K562 (cell line): ENCODE results near the gene HEPHL1. TPM values are rescaled to one million over a fixed set of nuclear protein-coding genes. Genes with fewer than 3 reads are reported as not detected.

Experiments used
- ATAC-seq: fragments of 200-7000 bp; cut with Tn5 transposase; 3 replicates; pipeline ENCODE4 v1.9.1; 2020; ENCODE audit warnings: moderate library complexity
- BruUV-seq: library from RNA; stranded (reverse); fragments of 400-500 nt; replicated peaks from 2 replicates; lab custom pipeline; 2021; lab: Mats Ljungman, UMichigan
- CTCF ChIA-PET: fragments of 300-600 bp; formaldehyde crosslinking; extraction: SDS; loops from one replicate; lab custom pipeline; 2021; ENCODE audit warnings: low intra/inter-chr PET ratio; lab: Yijun Ruan, JAX
- POLR2A ChIA-PET: fragments of 300-600, 350-650 bp; sonication (Branson Sonifier 250); formaldehyde crosslinking; extraction: SDS; loops from one replicate; lab custom pipeline; 2021; ENCODE audit warnings: antibody characterized with exemption, inconsistent platforms; lab: Yijun Ruan, JAX
- DNase-seq, 4 experiments: peaks; one replicate each; pipeline versions ENCODE4 v3.0.0 to v3.0.0-alpha.2; 2011 to 2018; ENCODE audit warnings: low spot score in 3 of 4, mixed read lengths in 3 of 4; ENCODE audit errors: extremely low read depth in 1 of 4
- FAIRE-seq: peaks from 2 replicates; lab custom pipeline; 2011; peaks lifted over from hg19 to GRCh38; lab: Jason Lieb, UNC
- H2AFZ ChIP-seq: 2 replicates; pipeline ENCODE4 v1.6.0; 2011; ENCODE audit warnings: low read depth, low read length, control low read depth, inconsistent platforms
- H3K27ac ChIP-seq: fragments of 200-600 bp; 3 replicates; pipeline ENCODE4 v1.8.0; 2011; ENCODE audit warnings: low read depth, mild to moderate bottlenecking, control low read depth, inconsistent platforms, low read length, moderate library complexity, mixed read lengths; ENCODE audit errors: extremely low read depth
- H3K27me3 ChIP-seq, 2 experiments: fragments of 300-600 bp in 1 of 2; 2 replicates in 1 of 2; 3 replicates in 1 of 2; pipeline versions ENCODE4 v1.6.0 to v1.8.0; 2011; ENCODE audit warnings: inconsistent platforms in 2 of 2, low read length in 2 of 2, mild to moderate bottlenecking in 1 of 2, mixed read lengths in 1 of 2, moderate library complexity in 1 of 2; ENCODE audit not compliant: control insufficient read depth in 2 of 2, insufficient read depth in 2 of 2
- H3K36me3 ChIP-seq: fragments of 300-600 bp; 3 replicates; pipeline ENCODE4 v1.8.0; 2011; ENCODE audit warnings: mild to moderate bottlenecking, low read length, inconsistent platforms; ENCODE audit not compliant: control insufficient read depth, insufficient read depth
- H3K4me1 ChIP-seq, 2 experiments: fragments of 200-600 bp in 1 of 2; replicated peaks in 1 of 2; 2 replicates in 1 of 2; 3 replicates in 1 of 2; pipeline versions ENCODE4 v1.5.1 to v1.8.0; 2011; ENCODE audit warnings: inconsistent platforms in 2 of 2, low read length in 2 of 2, mild to moderate bottlenecking in 1 of 2, mixed read lengths in 1 of 2, moderate library complexity in 1 of 2; ENCODE audit not compliant: control insufficient read depth in 2 of 2, insufficient read depth in 2 of 2
- H3K4me2 ChIP-seq: 2 replicates; pipeline ENCODE4 v1.6.1; 2011; ENCODE audit warnings: low read length, control low read depth, inconsistent platforms, mixed read lengths; ENCODE audit not compliant: insufficient read depth
- H3K4me3 ChIP-seq: fragments of 200-600 bp; sonication (generic), shearing (Covaris generic); 2 replicates; pipeline ENCODE4 v1.5.1; 2016; ENCODE audit warnings: control low read depth, inconsistent platforms
- H3K79me2 ChIP-seq: fragments of 200-600 bp; 3 replicates; pipeline ENCODE4 v1.8.0; 2011; ENCODE audit warnings: low read length, inconsistent platforms; ENCODE audit not compliant: control insufficient read depth, insufficient read depth
- H3K9ac ChIP-seq, 2 experiments: 2 replicates each; pipeline versions ENCODE4 v1.6.0 to v1.6.1; 2011; ENCODE audit warnings: low read depth in 2 of 2, low read length in 2 of 2, control low read depth in 1 of 2, inconsistent platforms in 1 of 2, mild to moderate bottlenecking in 1 of 2, mixed read lengths in 1 of 2; ENCODE audit not compliant: insufficient read depth in 1 of 2
- H3K9me1 ChIP-seq: one replicate; pipeline ENCODE4 v1.6.0; 2011; ENCODE audit warnings: inconsistent platforms, mild to moderate bottlenecking, low read length, moderate library complexity; ENCODE audit not compliant: control insufficient read depth, insufficient read depth
- H3K9me3 ChIP-seq: replicated peaks from 2 replicates; pipeline ENCODE4 v1.5.1; 2011; ENCODE audit warnings: low read depth, low read length, inconsistent platforms; ENCODE audit not compliant: control insufficient read depth, insufficient read depth
- H4K20me1 ChIP-seq: replicated peaks from 2 replicates; pipeline ENCODE4 v1.6.1; 2011; ENCODE audit warnings: low read length, inconsistent platforms, mixed read lengths; ENCODE audit not compliant: control insufficient read depth, insufficient read depth
- AFF4 ChIP-seq: sonication (generic); formaldehyde crosslinking; IDR thresholded peaks from 2 replicates; pipeline ENCODE4 v1.8.0; 2023; ENCODE audit warnings: mild to moderate bottlenecking, missing genetic modification reagents
- ESRRA ChIP-seq: fragments of 450-650 bp; IDR thresholded peaks from 2 replicates; pipeline ENCODE4 v1.6.1; 2014; ENCODE audit warnings: low read depth, mild to moderate bottlenecking, moderate library complexity, borderline replicate concordance
- FOXJ2 ChIP-seq: fragments of 200-800 bp; sonication (Bioruptor generic); IDR thresholded peaks from 2 replicates; pipeline ENCODE4 v1.6.1; 2016; ENCODE audit warnings: missing genetic modification characterization, missing compliant biosample characterization
- GABPB2 ChIP-seq: fragments of 250-450 bp; sonication (Bioruptor Pico); conservative IDR thresholded peaks from 2 replicates; pipeline ENCODE4 v1.5.1; 2021; ENCODE audit warnings: mild to moderate bottlenecking
- LCOR ChIP-seq: sonication (generic); formaldehyde crosslinking; IDR thresholded peaks from 2 replicates; pipeline ENCODE4 v1.8.0; 2022; ENCODE audit warnings: mild to moderate bottlenecking, missing genetic modification reagents
- MTF1 ChIP-seq: fragments of 250-450 bp; sonication (Bioruptor Pico); IDR thresholded peaks from 2 replicates; pipeline ENCODE4 v1.9.0; 2021; ENCODE audit warnings: moderate library complexity, mild to moderate bottlenecking, inconsistent platforms, borderline replicate concordance
- NFIC ChIP-seq: fragments of 450-650 bp; IDR thresholded peaks from 2 replicates; pipeline ENCODE4 v1.6.1; 2017; ENCODE audit warnings: mild to moderate bottlenecking, inconsistent platforms
- PPARD ChIP-seq: fragments of 250-450 bp; sonication (Bioruptor Pico); IDR thresholded peaks from 2 replicates; pipeline ENCODE4 v1.8.0; 2022; ENCODE audit warnings: inconsistent platforms, mild to moderate bottlenecking, moderate library complexity
- RAD51 ChIP-seq: fragments of 450-650 bp; IDR thresholded peaks from 2 replicates; pipeline ENCODE4 v1.7.1; 2016; ENCODE audit warnings: low read depth, mild to moderate bottlenecking, borderline replicate concordance
- RBM22 ChIP-seq: fragments of 200-400 bp; formaldehyde crosslinking; IDR thresholded peaks from 2 replicates; pipeline ENCODE4 v1.6.1; 2018; ENCODE audit warnings: low read length, low read depth; ENCODE audit not compliant: poor library complexity, severe bottlenecking
- RBM25 ChIP-seq: fragments of 200-400 bp; formaldehyde crosslinking; IDR thresholded peaks from 2 replicates; pipeline ENCODE4 v1.6.1; 2018; ENCODE audit warnings: low read length, low read depth, moderate library complexity; ENCODE audit not compliant: severe bottlenecking
- SMARCE1 ChIP-seq: fragments of 450-650 bp; IDR thresholded peaks from 2 replicates; pipeline ENCODE4 v1.7.1; 2016; ENCODE audit warnings: mild to moderate bottlenecking
- TCF3 ChIP-seq: sonication (generic); formaldehyde crosslinking; IDR thresholded peaks from 2 replicates; pipeline ENCODE4 v1.4.0; 2020; ENCODE audit warnings: mild to moderate bottlenecking, missing genetic modification reagents
- XRCC4 ChIP-seq: IDR thresholded peaks from one replicate; pipeline ENCODE4 v1.6.1; 2011; ENCODE audit not compliant: insufficient read depth, insufficient read length; ENCODE audit errors: extremely low read depth
- ZNF175 ChIP-seq: fragments of 200-800 bp; sonication (Bioruptor generic); IDR thresholded peaks from 2 replicates; pipeline ENCODE4 v1.6.1; 2016; ENCODE audit warnings: low read depth, mild to moderate bottlenecking, missing genetic modification characterization, missing compliant biosample characterization
- ZNF77 ChIP-seq: fragments of 250-450 bp; sonication (Bioruptor Pico); IDR thresholded peaks from 2 replicates; pipeline ENCODE4 v1.5.0; 2020
- WGBS: fragments of 100-300 bp; shearing (Covaris generic); methylation state at CpG from one replicate; pipeline ENCODE4 v1.1.6; 2016; ENCODE audit warnings: low coverage, mixed read lengths; ENCODE audit not compliant: insufficient coverage; ENCODE audit errors: missing lambda C conversion rate; 5-methylcytosine and 5-hydroxymethylcytosine counted together
- in situ Hi-C: fragments of 300-500 bp; cut with MboI; formaldehyde crosslinking; loops from 4 replicates; pipeline ENCODE4 v1.15.0; 2018; ENCODE audit warnings: inconsistent platforms, mixed read lengths
- intact Hi-C: fragments of 100-400 bp; cut with micrococcal nuclease; formaldehyde crosslinking; loops from 2 replicates; pipeline ENCODE4 v1.14.2; 2022
- polyA plus RNA-seq, 8 experiments: library from polyadenylated mRNA; depleted of rRNA in 4 of 8; stranded (reverse) in 5 of 8; unstranded in 3 of 8; fragments of >200 nt; fragmentation: Nextera tagmentation in 2 of 8; fragmentation: Illumina TruSeq in 1 of 8; extraction: Ambion mirVana in 2 of 8; extraction: Trizol in 1 of 8; gene quantifications; 2 replicates each; pipeline versions ENCODE4 v1.2.1 to v1.2.3, GENCODE V29; 2011 to 2014; ENCODE audit warnings: inconsistent platforms in 1 of 8, missing spikeins in 1 of 8
- total RNA-seq, 7 experiments: library from RNA; depleted of rRNA in 6 of 7; stranded (reverse); fragments of >200 nt in 6 of 7; fragmentation: Illumina TruSeq in 2 of 7; extraction: Trizol in 2 of 7; gene quantifications; 2 replicates each; pipeline versions ENCODE4 v1.2.1 to v1.2.3, GENCODE V29; 2011 to 2021; ENCODE audit warnings: low replicate concordance in 1 of 7
- TF ChIP-seq, protein P1 (sequence below): fragments of 250-450 bp; sonication (Bioruptor Pico); IDR thresholded peaks from 2 replicates; pipeline ENCODE4 v1.8.0; 2021; ENCODE audit warnings: moderate library complexity, mild to moderate bottlenecking, inconsistent platforms

The HEPHL1 gene
- total and polyA plus RNA-seq, 9 of the 15 experiments (the other 6 are each of a cell fraction or from before 2014, with no cell fraction given): 0.01 TPM; not detected in 8

DNA sequence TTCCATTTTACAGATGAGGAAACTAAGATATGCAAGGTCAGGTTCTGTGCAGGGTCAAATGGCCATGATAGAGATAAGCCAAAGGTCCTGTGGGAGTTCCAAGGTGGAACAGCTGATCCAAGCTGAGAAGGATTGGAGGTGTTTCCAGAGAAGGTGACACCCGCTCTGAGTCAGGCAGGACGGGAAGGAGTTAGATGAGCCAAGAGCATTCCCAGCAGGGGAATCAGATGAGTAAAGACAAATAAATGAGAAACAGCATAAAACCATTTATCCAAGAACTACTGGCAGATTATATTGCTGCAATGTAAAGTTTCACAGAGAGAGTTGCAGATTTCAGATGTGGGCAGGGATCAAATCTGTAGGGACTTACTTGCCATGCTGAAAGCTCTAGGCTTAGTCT, 18.9 kb upstream of the HEPHL1 start:
- POLR2A ChIA-PET: no interaction called here
- no peak for FAIRE-seq
- Histone ChIP-seq H3K9me1 (no peaks in the 10 kb centered on the region), H3K36me3 (no peaks in the 10 kb centered on the region), H3K79me2 (no peaks in the 10 kb centered on the region), H3K4me2 (no peak overlapping the region), H3K9ac (no peak overlapping the region), H3K4me3 (no peak overlapping the region), H4K20me1 (no peaks in the 10 kb centered on the region), H3K4me1 (no peaks in the 10 kb centered on the region), H3K9me3 (no peaks in the 10 kb centered on the region), H3K27ac (no peak overlapping the region), H2AFZ (no peak overlapping the region), H3K27me3 (no peaks in the 10 kb centered on the region)
- CTCF ChIA-PET: no interaction called here
- no peak for ATAC-seq
- 13% methylated on average over 2 of the region's 2 CpGs for WGBS
- TF ChIP-seq RBM25 (peak; percentile 9), LCOR (CRISPR knock-in tag) (no peak), TCF3 (CRISPR knock-in tag) (no peak), FOXJ2 (tag) (no peak), ZNF175 (no peak), ZNF77 (CRISPR knock-in tag) (no peak), GABPB2 (CRISPR knock-in tag) (no peak), RBM22 (no peak), PPARD (CRISPR knock-in tag) (no peak), XRCC4 (no peak), NFIC (no peak), SMARCE1 (no peak), RAD51 (no peak), MTF1 (CRISPR knock-in tag) (no peak), ESRRA (peak; percentile 76; the same call in 1 of the 2 replicates), AFF4 (CRISPR knock-in tag) (no peak)
- TF ChIP-seq, protein P1, sequence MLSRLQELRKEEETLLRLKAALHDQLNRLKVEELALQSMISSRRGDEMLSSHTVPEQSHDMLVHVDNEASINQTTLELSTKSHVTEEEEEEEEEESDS (CRISPR knock-in tag): no peak
- DNase-seq: no peak
- no TSS peak for BruUV-seq
- intact Hi-C loops (no loop called here), in situ Hi-C loops (no loop called here)
